Lower leg skin (tissue), 4 donors: ENCODE measurements around the gene LARGE2. TPM values are rescaled to one million over a fixed set of nuclear protein-coding genes. Genes with fewer than 3 reads are reported as not detected.

Experiments
- DNase-seq, 2 donors: peaks; one replicate each; pipeline ENCODE4 v3.0.0-alpha.2; 2019; ENCODE audit warnings: low spot score in 2 of 2
- H3K4me3 ChIP-seq: fragments of 200-600 bp; sonication (generic); 2 replicates; pipeline ENCODE4 v1.5.1; 2017; ENCODE audit warnings: mild to moderate bottlenecking, low read depth; ENCODE audit not compliant: poor library complexity, severe bottlenecking
- CTCF ChIP-seq, 3 donors: fragments of 450-650 bp; IDR thresholded peaks; one replicate each; pipeline ENCODE4 v1.5.1; 2016; ENCODE audit warnings: antibody characterized with exemption in 3 of 3, mild to moderate bottlenecking in 3 of 3, moderate library complexity in 2 of 3
- POLR2A ChIP-seq, 2 donors: fragments of 450-650 bp; IDR thresholded peaks; one replicate each; pipeline ENCODE4 v1.6.1; 2016 to 2017; ENCODE audit warnings: antibody characterized with exemption in 2 of 2, mild to moderate bottlenecking in 1 of 2, moderate library complexity in 1 of 2
- WGBS, 2 donors: methylation state at CpG; one replicate each; pipeline ENCODE4 v1.1.5; 2018; 5-methylcytosine and 5-hydroxymethylcytosine counted together
- intact Hi-C: fragments of 100-400 bp; cut with DNase I; formaldehyde crosslinking; loops from one replicate; pipeline ENCODE4 v1.15.0; 2023; ENCODE audit warnings: low total_unique reads
- total RNA-seq, 4 donors: library from RNA; depleted of rRNA; stranded (reverse); fragments of >200 nt; gene quantifications; one replicate each; pipeline ENCODE4 v1.1.0, GENCODE V29; 2016

Gene LARGE2
- total RNA-seq, 4 donors from 2014 or later = 20.7 to 30.1 (median 25.9) TPM

DNA sequence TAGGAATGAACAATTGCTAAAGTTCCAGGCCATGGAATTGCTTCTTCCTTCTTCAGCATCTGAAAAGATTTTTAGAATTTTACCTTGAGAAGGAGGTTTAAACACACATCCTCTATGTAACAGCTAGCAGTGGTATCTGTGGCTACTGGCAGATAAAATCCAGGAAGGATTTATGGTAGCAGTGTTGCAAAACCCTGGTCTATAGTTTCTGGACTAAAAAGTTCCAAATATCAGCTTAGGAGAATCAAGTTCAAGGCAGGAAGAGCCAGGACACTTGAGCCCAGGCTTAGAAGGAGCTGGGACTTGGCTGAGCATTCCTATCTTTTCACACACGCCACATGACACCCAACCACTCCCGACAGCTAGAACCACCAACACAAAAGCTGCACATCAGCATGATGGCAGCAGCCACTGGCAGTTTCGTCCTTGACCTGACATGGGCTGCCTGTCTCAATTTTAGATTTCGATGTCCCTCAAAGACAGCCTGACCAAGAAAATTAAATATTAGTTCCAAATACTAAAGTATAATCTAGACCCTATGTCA is 14.1 kb downstream of the LARGE2 start:
- no peak for DNase-seq
- no peak for TF ChIP-seq POLR2A (IDR thresholded peaks at IDR 0.05)
- 76 to 83% methylated on average over 4 of the region's 4 CpGs for WGBS, 2 donors
- H3K4me3 ChIP-seq = no peak overlapping the region
- intact Hi-C loops = no loop called here

DNA sequence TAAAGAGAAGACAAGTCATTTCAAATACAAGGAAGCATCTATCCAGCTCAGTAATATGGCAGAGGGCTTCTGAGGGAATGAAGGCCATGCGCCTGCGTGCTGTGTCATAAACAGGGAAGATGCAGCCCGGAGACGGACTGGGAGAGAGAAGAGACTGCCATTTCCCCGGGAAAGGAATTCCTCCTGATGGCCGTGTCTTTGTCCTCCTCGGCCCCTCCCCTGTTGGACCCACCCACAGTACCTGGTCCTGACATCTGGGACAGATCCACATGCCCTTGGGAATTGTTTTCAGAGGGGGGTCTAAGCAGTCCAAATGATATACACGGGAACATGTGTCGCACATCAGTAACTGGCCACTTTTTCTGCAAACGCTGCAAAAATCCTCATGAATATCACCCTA is 15.5 kb downstream of the LARGE2 start:
- TF ChIP-seq POLR2A (IDR thresholded peaks at IDR 0.05) = no peak
- TF ChIP-seq CTCF (IDR thresholded peaks at IDR 0.05) = no peak
- intact Hi-C loops = no loop called here
- no peak for DNase-seq
- no peak overlapping the region for H3K4me3 ChIP-seq
- WGBS, 2 donors = 83 to 89% methylated on average over 10 of the region's 10 CpGs

GRCh38 chr11:45939836-45940235 is 17.4 kb downstream of the LARGE2 start:
- TF ChIP-seq CTCF (IDR thresholded peaks at IDR 0.05) (no peak), POLR2A (IDR thresholded peaks at IDR 0.05) (no peak)

DNA sequence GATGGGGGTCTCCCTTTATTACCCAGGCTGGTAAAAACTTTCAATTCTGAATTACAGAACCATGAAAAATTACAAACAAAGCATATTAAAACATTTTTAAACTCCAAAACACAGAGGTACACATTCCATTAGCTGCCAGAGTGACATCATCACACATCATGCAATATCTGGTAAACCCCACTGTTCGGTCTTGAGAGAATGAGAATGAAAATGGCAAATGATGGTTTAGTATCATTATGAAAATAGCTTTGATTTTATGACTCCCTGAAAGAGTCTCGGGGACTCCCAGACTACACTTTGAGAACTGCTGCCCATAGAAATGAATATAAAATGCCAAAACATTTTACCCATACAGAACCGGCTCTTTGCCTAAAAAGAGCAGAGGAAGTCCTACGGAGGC is 18.8 kb downstream of the LARGE2 start:
- no peak for TF ChIP-seq CTCF (IDR thresholded peaks at IDR 0.05)
- no peak for TF ChIP-seq POLR2A (IDR thresholded peaks at IDR 0.05)
- WGBS, 2 donors = 91 to 97% methylated on average over 4 of the region's 4 CpGs
- H3K4me3 ChIP-seq = no peak overlapping the region
- DNase-seq = no peak
- intact Hi-C loops = no loop called here

More at GRCh38 chr11:45939836-45940235, 17.4 kb downstream of the LARGE2 start:
- 77 to 85% methylated on average over 2 of the region's 2 CpGs for WGBS, 2 donors
- no peak overlapping the region for H3K4me3 ChIP-seq
- intact Hi-C loops = no loop called here
- no peak for DNase-seq

DNA sequence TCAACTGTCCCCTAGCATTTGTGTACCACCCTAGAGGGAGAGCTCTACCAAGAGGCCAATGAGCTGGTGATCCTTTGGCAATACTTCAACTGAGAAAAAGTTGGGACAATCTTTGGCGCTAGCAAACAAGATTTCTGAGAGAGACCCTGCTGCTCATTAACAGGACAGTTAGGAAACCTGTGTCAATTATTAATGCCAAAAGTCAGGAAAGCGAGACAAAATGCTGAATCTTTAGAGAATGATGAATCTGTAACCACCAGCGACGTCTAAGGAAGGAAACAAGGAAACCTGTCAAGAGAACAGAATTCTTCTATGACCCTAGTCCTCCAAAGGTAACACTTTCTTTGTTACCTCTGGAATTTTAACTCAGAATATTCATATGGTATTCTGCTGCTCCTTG is 19.9 kb downstream of the LARGE2 start:
- TF ChIP-seq POLR2A (IDR thresholded peaks at IDR 0.05) = no peak
- TF ChIP-seq CTCF (IDR thresholded peaks at IDR 0.05) = no peak
- DNase-seq = no peak
- intact Hi-C loops = no loop called here
- H3K4me3 ChIP-seq = no peak overlapping the region
- 93% methylated on average over 4 of the region's 4 CpGs for WGBS, 2 donors

DNA sequence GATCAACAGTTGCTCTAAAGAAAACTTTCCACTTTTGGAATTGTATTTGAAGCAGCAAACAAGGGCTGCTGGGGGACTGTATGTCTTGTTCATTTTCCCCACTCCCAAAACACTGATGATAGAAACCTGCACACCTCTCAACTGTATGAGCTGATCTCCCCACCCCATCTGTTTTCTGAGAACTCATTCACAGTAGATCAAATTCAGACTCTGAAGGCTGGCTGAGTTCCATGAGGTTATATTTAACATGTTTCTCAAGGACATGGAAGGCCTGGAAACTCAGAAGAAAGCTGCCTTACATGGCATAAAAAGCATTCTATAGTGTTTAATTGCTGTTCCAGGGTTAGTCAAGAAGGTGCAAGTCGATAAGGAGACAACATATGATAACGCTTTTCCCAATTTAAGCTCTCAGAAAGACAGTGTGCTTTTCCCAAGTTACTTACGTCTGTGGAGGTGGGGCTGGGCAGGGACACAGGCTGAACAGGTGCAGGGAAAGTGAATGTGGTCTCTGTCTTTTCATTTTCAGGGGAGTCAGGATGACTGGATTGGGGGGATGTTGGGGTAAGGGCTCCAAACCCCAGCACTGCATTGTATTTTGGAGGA is 23.0 kb downstream of the LARGE2 start:
- DNase-seq = no peak
- TF ChIP-seq POLR2A (IDR thresholded peaks at IDR 0.05) (no peak), CTCF (IDR thresholded peaks at IDR 0.05) (no peak)
- 83 to 86% methylated on average over 3 of the region's 3 CpGs for WGBS, 2 donors
- intact Hi-C loops = no loop called here
- no peak overlapping the region for H3K4me3 ChIP-seq
